Ascending aorta (tissue), 2 donors: ENCODE results near the gene CSTF3. TPM values are rescaled to one million over a fixed set of nuclear protein-coding genes. Genes with fewer than 3 reads are reported as not detected.
"Not testable (repeated sequence)": the region's sequence is repeated elsewhere in the genome, so short reads cannot be mapped to it uniquely, and the experiment has no call there.

Experiments
- DNase-seq, 2 donors: peaks; one replicate each; pipeline ENCODE4 v3.0.0-alpha.2; 2019; ENCODE audit warnings: low spot score in 2 of 2
- H3K27ac ChIP-seq, 2 donors: fragments of 200-600 bp; sonication (generic); one replicate each; pipeline ENCODE4 v1.5.1; 2016 to 2017; ENCODE audit warnings: mild to moderate bottlenecking in 1 of 2
- H3K27me3 ChIP-seq: fragments of 200-600 bp; sonication (generic); one replicate; pipeline ENCODE4 v1.5.1; 2017
- H3K36me3 ChIP-seq, 2 donors: fragments of 200-600 bp; sonication (generic); one replicate each; pipeline ENCODE4 v1.5.1; 2016
- H3K4me1 ChIP-seq, 2 donors: fragments of 200-600 bp; sonication (generic); one replicate each; pipeline ENCODE4 v1.5.1; 2016 to 2017; ENCODE audit warnings: mild to moderate bottlenecking in 1 of 2
- H3K4me3 ChIP-seq, 2 donors: fragments of 200-600 bp; sonication (generic); one replicate each; pipeline ENCODE4 v1.5.1; 2016 to 2017; ENCODE audit warnings: mild to moderate bottlenecking in 1 of 2
- H3K9me3 ChIP-seq, 2 donors: fragments of 200-600 bp; sonication (generic); one replicate each; pipeline ENCODE4 v1.5.1; 2016
- intact Hi-C: fragments of 100-400 bp; cut with DNase I; formaldehyde crosslinking; loops from one replicate; pipeline ENCODE4 v1.15.1; 2023
- total RNA-seq: library from RNA; depleted of rRNA; stranded (reverse); fragments of >200 nt; gene quantifications from one replicate; pipeline ENCODE4 v1.1.0, GENCODE V29; 2016
- TF ChIP-seq, protein P1 (sequence below), 3 experiments: fragments of 200-600 bp in 2 of 3; fragments of 450-650 bp in 1 of 3; sonication (generic) in 2 of 3; IDR thresholded peaks; one replicate each; pipeline ENCODE4 v1.5.1; 2016 to 2019; ENCODE audit warnings: antibody characterized with exemption in 3 of 3, mild to moderate bottlenecking in 1 of 3, moderate library complexity in 1 of 3

CSTF3 gene
- total RNA-seq, 1 donor from 2014 or later: 3.8 TPM

DNA sequence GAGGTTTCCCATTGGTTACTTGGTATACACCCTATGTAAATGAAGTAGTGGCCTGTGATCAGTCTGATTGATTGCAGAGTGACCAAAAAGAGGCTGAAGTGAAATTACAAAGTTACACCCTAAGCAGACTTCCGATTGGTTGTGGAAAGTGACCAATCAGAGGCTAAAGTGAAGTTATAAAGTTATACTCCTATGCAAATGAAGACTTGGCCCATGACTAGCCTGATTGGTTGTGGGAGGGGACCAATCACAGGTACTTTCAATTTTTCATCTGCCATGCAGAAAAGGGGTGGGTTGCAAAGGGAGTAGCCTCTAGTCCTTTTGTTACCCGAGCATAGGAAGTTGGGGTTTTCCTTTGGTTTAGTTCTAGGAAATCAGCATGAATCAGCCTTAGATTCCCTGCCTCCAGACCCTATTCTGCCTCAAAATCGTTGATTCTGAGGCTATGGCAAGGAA, 18.1 kb upstream of the CSTF3 start:
- Histone ChIP-seq H3K4me1 (no peaks in the 10 kb centered on the region), H3K36me3 (no peaks in the 10 kb centered on the region), H3K9me3 (no peaks in the 10 kb centered on the region), H3K27me3 (no peaks in the 10 kb centered on the region), H3K27ac (no peak overlapping the region), H3K4me3 (no peak overlapping the region)
- TF ChIP-seq, protein P1, sequence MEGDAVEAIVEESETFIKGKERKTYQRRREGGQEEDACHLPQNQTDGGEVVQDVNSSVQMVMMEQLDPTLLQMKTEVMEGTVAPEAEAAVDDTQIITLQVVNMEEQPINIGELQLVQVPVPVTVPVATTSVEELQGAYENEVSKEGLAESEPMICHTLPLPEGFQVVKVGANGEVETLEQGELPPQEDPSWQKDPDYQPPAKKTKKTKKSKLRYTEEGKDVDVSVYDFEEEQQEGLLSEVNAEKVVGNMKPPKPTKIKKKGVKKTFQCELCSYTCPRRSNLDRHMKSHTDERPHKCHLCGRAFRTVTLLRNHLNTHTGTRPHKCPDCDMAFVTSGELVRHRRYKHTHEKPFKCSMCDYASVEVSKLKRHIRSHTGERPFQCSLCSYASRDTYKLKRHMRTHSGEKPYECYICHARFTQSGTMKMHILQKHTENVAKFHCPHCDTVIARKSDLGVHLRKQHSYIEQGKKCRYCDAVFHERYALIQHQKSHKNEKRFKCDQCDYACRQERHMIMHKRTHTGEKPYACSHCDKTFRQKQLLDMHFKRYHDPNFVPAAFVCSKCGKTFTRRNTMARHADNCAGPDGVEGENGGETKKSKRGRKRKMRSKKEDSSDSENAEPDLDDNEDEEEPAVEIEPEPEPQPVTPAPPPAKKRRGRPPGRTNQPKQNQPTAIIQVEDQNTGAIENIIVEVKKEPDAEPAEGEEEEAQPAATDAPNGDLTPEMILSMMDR (IDR thresholded peaks at IDR 0.05): no peak
- intact Hi-C loops: no loop called here
- DNase-seq: no peak

DNA sequence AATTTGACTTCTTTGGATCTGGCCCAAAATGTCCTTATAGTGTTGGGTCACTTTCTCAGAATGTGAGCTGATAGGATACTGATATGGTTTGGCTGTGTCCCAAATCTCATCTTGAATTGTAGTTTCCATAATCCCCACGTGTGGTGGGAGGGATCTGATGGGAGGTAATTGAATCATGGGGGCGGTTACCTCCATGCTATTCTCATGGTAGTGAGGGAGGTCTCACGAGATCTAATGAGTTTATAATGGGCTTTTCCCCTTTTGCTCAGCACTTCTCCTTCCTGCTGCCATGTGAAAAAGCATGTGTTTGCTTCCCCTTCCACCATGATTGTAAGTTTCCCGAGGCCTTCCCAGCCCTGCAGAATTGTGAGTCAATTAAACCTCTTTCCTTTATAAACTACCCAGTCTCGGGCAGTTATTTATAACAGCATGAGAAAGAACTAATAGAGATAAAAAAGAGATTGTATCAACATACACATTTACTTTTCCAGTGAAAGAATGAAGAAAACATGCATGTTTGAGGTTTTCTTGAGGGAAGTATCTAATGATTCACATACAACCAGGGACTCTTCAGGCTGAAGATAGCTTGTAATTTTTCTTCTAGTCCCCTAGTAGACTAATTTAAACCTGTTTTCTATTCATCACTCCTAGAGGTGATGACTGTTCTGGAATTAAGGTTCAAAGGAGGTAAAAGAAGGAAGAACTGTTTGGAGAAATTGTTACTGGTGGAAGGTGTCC, 17.3 kb upstream of the CSTF3 start:
- H3K27me3 ChIP-seq: no peaks in the 10 kb centered on the region
- no peak for DNase-seq
- TF ChIP-seq, protein P1 (IDR thresholded peaks at IDR 0.05): no peak
- H3K4me1 ChIP-seq: no peaks in the 10 kb centered on the region
- H3K9me3 ChIP-seq: no peaks in the 10 kb centered on the region
- H3K27ac ChIP-seq: no peak overlapping the region
- H3K4me3 ChIP-seq: no peak overlapping the region
- no peaks in the 10 kb centered on the region for H3K36me3 ChIP-seq
- intact Hi-C loops: no loop called here

DNA sequence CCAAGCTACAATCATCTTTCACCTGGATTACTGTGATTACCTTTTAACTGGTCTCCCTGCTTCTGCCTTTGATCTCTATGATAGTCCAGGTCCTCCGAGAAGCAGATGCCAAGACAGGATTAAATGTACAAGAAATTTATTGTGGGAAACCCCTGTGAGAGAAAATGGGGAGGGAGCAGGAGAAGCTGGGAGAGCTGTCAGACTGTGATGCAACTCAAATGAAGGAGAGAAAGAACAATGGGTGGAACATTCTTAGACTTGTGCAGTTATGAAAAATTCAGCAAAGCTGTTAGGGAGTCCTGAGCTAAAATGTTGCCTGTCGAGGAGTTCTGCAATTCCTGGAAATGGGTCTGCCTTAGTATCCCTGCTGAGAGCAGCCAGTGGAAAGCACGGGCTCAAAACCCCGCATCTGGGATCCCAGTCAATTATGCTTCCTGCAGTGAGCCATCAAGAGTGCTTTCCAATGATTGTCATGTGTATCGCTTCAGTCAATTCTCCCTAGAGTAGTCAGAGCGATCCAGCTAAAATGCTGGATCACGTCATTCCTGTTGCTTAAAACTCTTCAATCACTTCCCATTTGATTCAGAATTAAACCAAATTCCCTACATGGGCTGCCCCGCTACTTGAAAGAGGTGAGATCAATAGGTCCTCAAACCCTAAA, 16.5 kb upstream of the CSTF3 start:
- Histone ChIP-seq H3K9me3 (no peaks in the 10 kb centered on the region), H3K27me3 (no peaks in the 10 kb centered on the region), H3K36me3 (no peaks in the 10 kb centered on the region), H3K4me1 (no peaks in the 10 kb centered on the region), H3K27ac (no peak overlapping the region), H3K4me3 (no peak overlapping the region)
- TF ChIP-seq, protein P1 (IDR thresholded peaks at IDR 0.05): no peak
- no peak for DNase-seq
- intact Hi-C loops: no loop called here

DNA sequence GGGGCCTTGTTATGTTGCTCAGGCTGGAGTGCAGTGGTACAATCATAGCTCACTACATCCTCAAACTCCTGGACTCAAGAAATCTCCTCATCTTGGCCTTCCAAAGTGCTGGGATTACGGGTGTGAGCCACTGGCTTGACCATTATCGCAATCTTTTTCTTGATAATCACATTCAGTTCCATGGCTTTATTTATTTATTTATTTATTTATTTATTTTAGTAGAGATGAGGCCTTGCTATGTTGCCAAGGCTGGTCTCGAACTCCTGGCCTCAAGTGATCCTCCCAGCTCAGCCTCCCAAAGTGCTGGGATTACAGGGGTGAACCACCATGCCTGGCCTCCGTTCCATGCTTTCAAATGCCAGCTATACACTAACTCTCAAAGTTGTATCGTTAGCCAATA, 15.5 kb upstream of the CSTF3 start:
- H3K4me3 ChIP-seq, H3K27ac ChIP-seq, H3K9me3 ChIP-seq, intact Hi-C loops, DNase-seq, H3K27me3 ChIP-seq, H3K36me3 ChIP-seq, H3K4me1 ChIP-seq: not testable (repeated sequence)

DNA sequence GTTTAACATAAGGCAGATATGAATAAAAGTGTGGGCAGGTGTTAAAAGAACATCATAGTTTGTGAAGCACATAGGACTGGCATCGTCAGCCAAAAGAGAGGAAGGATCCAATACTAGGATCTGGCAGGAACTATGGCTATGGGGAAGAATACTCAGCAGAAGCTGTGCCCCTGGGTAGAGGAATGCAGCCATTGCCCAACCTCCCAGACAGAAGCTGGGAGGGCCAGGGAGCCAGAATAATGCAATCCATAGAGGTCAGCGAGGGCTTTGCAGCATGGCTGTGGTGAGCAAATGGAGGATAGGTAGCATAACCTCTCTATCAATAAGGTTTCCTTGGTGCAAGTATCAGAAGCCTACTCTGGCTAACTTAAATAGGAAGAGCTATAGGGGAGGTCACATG, 11.7 kb upstream of the CSTF3 start:
- TF ChIP-seq, protein P1 (IDR thresholded peaks at IDR 0.05): no peak

DNA sequence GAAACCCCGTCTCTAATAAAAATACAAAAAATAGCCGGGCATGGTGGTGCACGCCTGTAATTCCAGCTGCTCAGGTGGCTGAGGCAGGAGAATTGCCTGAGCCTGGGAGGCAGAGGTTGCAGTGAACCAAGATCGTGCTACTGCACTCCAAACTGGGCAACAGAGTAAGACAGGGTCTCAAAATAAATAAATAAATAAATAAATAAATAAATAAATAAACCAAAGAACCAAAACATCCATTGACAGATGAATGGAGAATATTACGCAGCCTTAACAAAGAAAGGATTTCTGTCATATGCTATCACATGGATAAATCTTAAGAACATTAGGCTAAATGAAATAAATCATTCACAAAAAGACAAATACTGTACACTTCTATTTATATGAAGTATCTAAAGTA, 11.1 kb upstream of the CSTF3 start:
- Histone ChIP-seq H3K27ac (no peak overlapping the region), H3K9me3 (no peaks in the 10 kb centered on the region), H3K27me3 (no peaks in the 10 kb centered on the region), H3K36me3 (no peaks in the 10 kb centered on the region), H3K4me3 (no peak overlapping the region), H3K4me1 (no peaks in the 10 kb centered on the region)
- TF ChIP-seq, protein P1 (IDR thresholded peaks at IDR 0.05): no peak
- DNase-seq: no peak
- intact Hi-C loops: no loop called here

More for the DNA sequence above, 11.7 kb upstream of the CSTF3 start:
- Histone ChIP-seq H3K4me3 (no peak overlapping the region), H3K27ac (no peak overlapping the region), H3K4me1 (no peaks in the 10 kb centered on the region), H3K36me3 (no peaks in the 10 kb centered on the region), H3K27me3 (no peaks in the 10 kb centered on the region), H3K9me3 (no peaks in the 10 kb centered on the region)
- intact Hi-C loops: no loop called here
- no peak for DNase-seq
